NB4 (cell line): ENCODE measurements around the gene CREB1.

Experiments used
- CTCF ChIP-seq: IDR thresholded peaks from one replicate; pipeline ENCODE4 v1.5.1; 2012; ENCODE audit warnings: low read depth, low read length
- MAX ChIP-seq: IDR thresholded peaks from 2 replicates; pipeline ENCODE4 v1.6.1; 2011; ENCODE audit warnings: low read depth, low read length
- MYC ChIP-seq: IDR thresholded peaks from 2 replicates; pipeline ENCODE4 v1.6.1; 2011; ENCODE audit warnings: low read depth, low read length
- POLR2A ChIP-seq: IDR thresholded peaks from 2 replicates; pipeline ENCODE4 v1.6.1; 2011; ENCODE audit warnings: mild to moderate bottlenecking; ENCODE audit not compliant: insufficient read length; ENCODE audit errors: extremely low read depth

GRCh38 chr2:207505728-207506127 lies 24.0 kb upstream of the CREB1 start:
- TF ChIP-seq CTCF = no peak
- TF ChIP-seq POLR2A = no peak
- TF ChIP-seq MAX = no peak
- TF ChIP-seq MYC = no peak
